PC-3 (cell line): ENCODE data around the gene PLIN3.

Source experiments
- CTCF ChIP-seq: fragments of 300-600 bp; sonication (generic); conservative IDR thresholded peaks from 2 replicates; pipeline ENCODE4 v1.5.1; 2017; ENCODE audit warnings: antibody characterized with exemption, low read depth, mild to moderate bottlenecking, low read length
- EZH2 ChIP-seq: fragments of 300-600 bp; sonication (generic); IDR thresholded peaks from one replicate; pipeline ENCODE4 v1.6.1; 2017; ENCODE audit warnings: antibody characterized with exemption, mild to moderate bottlenecking, low read length; ENCODE audit not compliant: unreplicated experiment

DNA sequence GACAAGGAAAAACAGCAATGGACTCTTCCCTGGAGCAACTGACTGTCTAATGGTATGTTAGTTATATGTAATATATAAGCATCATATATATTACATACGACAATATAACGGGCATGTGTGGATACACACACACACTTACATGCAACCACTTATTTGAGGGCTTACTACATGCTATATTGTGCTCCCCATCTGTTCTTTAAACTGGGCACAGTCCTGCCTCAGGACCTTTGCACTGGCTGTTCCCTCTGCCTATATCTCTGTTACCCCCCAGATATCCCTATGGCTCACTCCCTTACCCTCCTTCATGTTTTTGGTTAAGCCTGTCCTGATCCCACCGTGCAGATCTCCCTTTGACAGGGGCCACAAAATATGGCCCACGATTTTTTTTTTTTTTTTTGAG, 46.2 kb downstream of the PLIN3 start:
- no peak for TF ChIP-seq CTCF
- TF ChIP-seq EZH2 = no peak
